Islet of Langerhans (tissue), 1 donor: ENCODE measurements around the gene SWAP70.

Experiments
- FAIRE-seq: peaks from one replicate; lab custom pipeline; 2011; peaks lifted over from hg19 to GRCh38; lab: Jason Lieb, UNC

The SWAP70 gene

GRCh38 chr11:9651899-9652748 is 11.8 kb upstream of the SWAP70 start:
- no peak for FAIRE-seq

- FAIRE-seq, result no peak
These were observed 10.0 kb upstream of the SWAP70 start for GRCh38 chr11:9653871-9654270.

GRCh38 chr11:9656864-9657263 is 7.0 kb upstream of the SWAP70 start:
- FAIRE-seq, result no peak

GRCh38 chr11:9657531-9657930 is 6.3 kb upstream of the SWAP70 start:
- FAIRE-seq, result no peak

- no peak for FAIRE-seq
These were observed 3.0 kb upstream of the SWAP70 start for GRCh38 chr11:9660886-9661285.

GRCh38 chr11:9662273-9662672 is 1.6 kb upstream of the SWAP70 start:
- FAIRE-seq, result no peak

GRCh38 chr11:9664276-9665171 is 647 bp downstream of the SWAP70 start:
- FAIRE-seq, result no peak

- no peak for FAIRE-seq
These were observed 1.9 kb downstream of the SWAP70 start for GRCh38 chr11:9665749-9666148.

GRCh38 chr11:9669954-9670353 is 6.1 kb downstream of the SWAP70 start:
- no peak for FAIRE-seq

- FAIRE-seq, result no peak
These were observed 8.5 kb downstream of the SWAP70 start for GRCh38 chr11:9672288-9672916.

- FAIRE-seq, result no peak
These were observed 9.0 kb downstream of the SWAP70 start for GRCh38 chr11:9672918-9673317.

- no peak for FAIRE-seq
These were observed 11.8 kb downstream of the SWAP70 start for GRCh38 chr11:9675691-9676090.

GRCh38 chr11:9677951-9678350 is 14.1 kb downstream of the SWAP70 start:
- FAIRE-seq, result no peak

GRCh38 chr11:9678576-9678975 is 14.7 kb downstream of the SWAP70 start:
- FAIRE-seq, result no peak

- no peak for FAIRE-seq
These were observed 16.2 kb downstream of the SWAP70 start for GRCh38 chr11:9680028-9680427.

GRCh38 chr11:9681583-9682372 is 17.9 kb downstream of the SWAP70 start:
- no peak for FAIRE-seq

GRCh38 chr11:9687711-9688477 is 24.0 kb downstream of the SWAP70 start:
- FAIRE-seq, result no peak

- no peak for FAIRE-seq
These were observed 25.0 kb downstream of the SWAP70 start for GRCh38 chr11:9688716-9689511.

GRCh38 chr11:9689721-9690120 is 25.8 kb downstream of the SWAP70 start:
- no peak for FAIRE-seq

GRCh38 chr11:9691865-9692264 is 28.0 kb downstream of the SWAP70 start:
- no peak for FAIRE-seq
